GM13976 (cell line): ENCODE results near the gene DUSP23.

Experiments used
- DNase-seq: peaks from one replicate; pipeline ENCODE4 v3.0.0; 2012; ENCODE audit warnings: low spot score
- CTCF ChIP-seq: IDR thresholded peaks from 2 replicates; pipeline ENCODE4 v1.5.1; 2012; ENCODE audit warnings: borderline replicate concordance, mild to moderate bottlenecking; ENCODE audit not compliant: insufficient read depth; ENCODE audit errors: extremely low read depth, missing control alignments, control extremely low read depth
- in situ Hi-C: fragments of 300-500 bp; cut with MboI; formaldehyde crosslinking; loops from one replicate; pipeline ENCODE4 v1.12.0; 2022; ENCODE audit warnings: low sequenced_read_pairs, mixed read lengths, inconsistent platforms; ENCODE audit not compliant: unreplicated experiment

The DUSP23 gene

GRCh38 chr1:159780583-159781582, at the start of gene DUSP23:
Gene DUSP23, plus strand, starts transcription at chr1:159780962. Its CDS starts 139 bp downstream, at chr1:159781101.
- in situ Hi-C loops = loop anchor here (25.0 kb wide), 2 partner anchors 231 to 644 kb away; no protein-coding TSS in a partner anchor
- peak; percentile 98 for DNase-seq
- peak; percentile 90 for TF ChIP-seq CTCF

- in situ Hi-C loops = no loop called here
Measured at GRCh38 chr1:159737238-159737916, 43.4 kb upstream of the DUSP23 start.

GRCh38 chr1:159743651-159744410, 36.9 kb upstream of the DUSP23 start:
- no peak for TF ChIP-seq CTCF
- in situ Hi-C loops = no loop called here
- DNase-seq = no peak

More at GRCh38 chr1:159737238-159737916, 43.4 kb upstream of the DUSP23 start:
- no peak for TF ChIP-seq CTCF
- DNase-seq = no peak

- in situ Hi-C loops = no loop called here
- no peak for DNase-seq
- TF ChIP-seq CTCF = no peak
Measured at GRCh38 chr1:159746666-159747065, 34.1 kb upstream of the DUSP23 start.

- no peak for DNase-seq
- no peak for TF ChIP-seq CTCF
- in situ Hi-C loops = no loop called here
Measured at GRCh38 chr1:159748370-159748769, 32.4 kb upstream of the DUSP23 start.

GRCh38 chr1:159749630-159750029, 31.1 kb upstream of the DUSP23 start:
- no peak for TF ChIP-seq CTCF
- no peak for DNase-seq
- in situ Hi-C loops = no loop called here
